ENCODE measurements around the gene PANX2.

Gene PANX2

DNA sequence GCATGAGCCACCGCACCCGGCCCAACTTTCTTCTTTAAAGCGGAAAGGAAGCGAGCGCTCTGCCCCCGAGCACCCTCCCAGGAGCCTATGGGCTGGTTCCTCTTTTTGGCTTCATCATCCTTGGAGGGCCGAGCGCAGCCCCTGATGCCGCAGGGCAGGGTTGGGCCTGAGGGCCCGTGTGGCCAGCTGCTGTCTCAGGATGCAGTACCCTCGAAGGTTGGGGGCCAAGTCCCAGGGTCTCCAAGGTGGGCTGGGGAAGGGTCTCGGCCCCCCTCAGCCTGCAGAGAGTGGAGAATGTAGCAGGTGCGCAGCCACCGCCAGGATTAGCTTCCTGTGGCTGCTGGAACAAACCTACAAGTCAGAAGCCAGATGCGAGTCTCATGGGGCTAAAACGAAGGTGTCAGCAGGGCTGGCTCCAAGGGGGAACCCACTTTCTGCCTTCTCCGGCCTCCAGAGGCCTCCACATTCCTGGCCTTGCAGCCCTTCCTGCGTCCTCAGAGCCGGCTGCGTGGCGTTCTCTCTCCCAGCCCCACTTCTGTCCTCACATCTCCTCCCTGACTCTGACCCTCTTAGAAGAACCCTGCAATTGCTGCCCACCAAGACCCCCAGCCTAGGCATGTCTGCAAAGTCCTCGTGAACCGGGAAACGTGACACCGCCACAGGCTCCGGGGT, 2.9 kb downstream of the PANX2 start:
- no peak for DNase-seq

DNA sequence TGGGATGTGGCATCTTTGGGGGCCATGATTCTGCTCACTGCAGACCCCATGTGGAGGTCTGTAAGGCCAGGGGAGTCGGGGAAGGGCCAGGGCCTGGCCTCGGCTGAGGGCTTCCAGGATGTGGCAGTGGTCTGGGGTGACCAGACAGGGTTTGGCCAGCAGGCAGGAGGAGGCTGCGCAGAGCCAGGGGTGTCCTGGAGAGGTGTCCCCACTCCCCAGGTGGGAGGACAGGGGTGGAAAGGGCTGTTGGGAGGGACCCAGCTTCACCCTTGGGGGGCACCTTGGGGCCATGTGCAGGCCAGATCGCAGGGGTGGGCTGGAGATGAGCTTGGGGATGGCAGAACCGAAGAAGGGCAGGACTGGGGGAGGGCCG, 3.4 kb downstream of the PANX2 start:
- DNase-seq, result no peak

- no peak for DNase-seq
Measured at GRCh38 chr22:50174382-50175190, 4.1 kb downstream of the PANX2 start.

GRCh38 chr22:50175191-50175461, 4.6 kb downstream of the PANX2 start:
- no peak for DNase-seq

GRCh38 chr22:50175921-50176849, 5.7 kb downstream of the PANX2 start:
- no peak for DNase-seq

DNA sequence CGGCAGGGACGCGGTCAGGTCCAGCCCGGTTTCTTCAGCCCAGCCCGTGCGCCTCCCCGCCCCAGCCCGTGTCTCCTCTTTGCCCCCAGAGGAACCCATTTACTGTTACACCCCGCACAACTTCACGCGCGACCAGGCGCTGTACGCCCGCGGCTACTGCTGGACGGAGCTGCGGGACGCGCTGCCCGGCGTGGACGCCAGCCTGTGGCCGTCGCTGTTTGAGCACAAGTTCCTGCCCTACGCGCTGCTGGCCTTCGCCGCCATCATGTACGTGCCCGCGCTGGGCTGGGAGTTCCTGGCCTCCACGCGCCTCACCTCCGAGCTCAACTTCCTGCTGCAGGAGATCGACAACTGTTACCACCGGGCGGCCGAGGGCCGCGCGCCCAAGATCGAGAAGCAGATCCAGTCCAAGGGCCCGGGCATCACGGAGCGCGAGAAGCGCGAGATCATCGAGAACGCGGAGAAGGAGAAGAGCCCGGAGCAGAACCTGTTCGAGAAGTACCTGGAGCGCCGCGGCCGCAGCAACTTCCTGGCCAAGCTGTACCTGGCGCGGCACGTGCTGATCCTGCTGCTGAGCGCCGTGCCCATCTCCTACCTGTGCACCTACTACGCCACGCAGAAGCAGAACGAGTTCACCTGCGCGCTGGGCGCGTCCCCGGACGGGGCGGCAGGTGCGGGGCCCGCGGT, 6.5 kb downstream of the PANX2 start:
- no peak for DNase-seq

GRCh38 chr22:50177537-50178470, 7.3 kb downstream of the PANX2 start:
- no peak for DNase-seq

- no peak for DNase-seq
Measured at GRCh38 chr22:50178471-50178864, 7.9 kb downstream of the PANX2 start.

DNA sequence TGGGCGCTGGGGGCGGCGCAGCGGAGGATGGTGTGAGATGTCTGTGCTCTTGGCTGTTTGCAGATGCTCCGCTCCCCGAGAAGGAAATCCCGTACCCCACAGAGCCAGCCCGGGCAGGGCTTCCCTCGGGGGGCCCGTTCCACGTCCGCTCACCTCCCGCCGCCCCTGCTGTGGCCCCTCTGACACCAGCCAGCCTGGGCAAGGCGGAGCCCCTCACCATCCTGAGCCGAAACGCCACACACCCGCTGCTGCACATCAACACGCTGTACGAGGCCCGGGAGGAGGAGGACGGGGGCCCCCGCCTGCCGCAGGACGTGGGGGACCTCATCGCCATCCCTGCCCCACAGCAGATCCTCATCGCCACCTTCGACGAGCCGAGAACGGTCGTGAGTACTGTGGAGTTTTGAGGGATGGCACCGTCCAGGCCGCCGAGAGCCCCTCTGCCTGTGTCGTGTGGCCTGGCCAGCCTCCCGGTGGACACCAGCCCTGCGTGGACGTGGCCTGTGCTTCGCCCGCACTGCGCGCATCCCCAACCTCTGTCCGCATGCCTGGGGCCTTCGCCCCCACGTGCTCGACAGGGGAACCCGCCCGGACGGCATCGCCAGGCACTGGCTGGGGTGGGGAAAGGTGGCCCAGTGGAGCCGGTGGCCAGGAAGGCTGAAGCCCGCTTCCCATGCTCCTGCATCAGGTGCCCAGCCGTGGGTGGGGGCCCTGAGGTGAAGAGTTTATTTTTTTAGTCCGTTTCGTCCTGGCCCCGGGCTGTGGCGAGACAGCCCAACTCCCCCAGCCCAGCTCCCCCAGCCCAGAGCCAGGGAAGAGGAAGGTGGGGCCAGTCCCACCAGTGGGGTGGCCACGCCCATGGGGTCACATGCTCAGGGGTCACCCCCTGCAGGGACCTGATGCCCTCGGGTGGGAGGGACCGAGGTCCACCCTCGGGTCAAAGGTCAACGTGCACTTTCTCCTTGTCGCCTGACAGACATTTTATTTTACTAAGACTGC, 8.6 kb downstream of the PANX2 start:
- DNase-seq, result no peak

GRCh38 chr22:50179937-50180726, 9.6 kb downstream of the PANX2 start:
- DNase-seq, result no peak

DNA sequence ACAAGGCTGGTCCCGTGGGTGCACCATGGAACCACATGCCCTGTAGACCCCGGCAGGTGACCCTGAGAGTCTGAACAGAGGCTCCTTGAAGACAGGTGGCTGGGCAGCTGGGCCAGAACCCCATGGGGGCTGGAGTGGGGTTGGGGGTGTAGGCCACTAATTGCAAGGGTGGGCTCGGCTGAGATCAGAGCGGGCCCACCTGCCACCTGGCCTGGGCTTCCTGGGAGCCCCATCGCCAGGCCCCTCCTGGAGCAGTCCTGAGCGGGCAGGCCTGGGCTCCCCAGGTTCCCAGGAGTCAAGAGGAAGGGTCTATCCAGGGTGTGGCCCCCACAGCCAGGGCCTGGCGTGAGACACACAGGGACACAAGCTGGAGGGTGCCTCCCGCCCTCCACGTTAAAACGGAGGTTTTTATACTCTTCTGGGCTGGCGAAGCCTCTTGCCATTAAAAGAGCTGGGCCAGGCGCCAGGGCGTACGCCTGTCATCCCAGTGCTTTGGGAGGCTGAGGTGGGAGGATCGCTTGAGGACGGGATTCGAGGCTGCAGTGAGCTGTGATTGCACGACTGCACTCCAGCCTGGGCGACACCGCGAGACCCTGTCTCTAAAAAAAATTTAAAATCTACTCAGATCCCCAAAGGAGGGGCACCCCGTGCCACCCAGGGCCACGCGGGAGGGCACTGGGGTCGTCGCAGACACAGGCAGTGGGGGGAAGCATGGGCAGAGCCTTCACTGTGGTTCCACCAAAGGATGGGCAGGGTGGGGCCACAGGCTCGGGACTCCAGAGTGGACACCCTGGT, 10.4 kb downstream of the PANX2 start:
- DNase-seq, result no peak

DNA sequence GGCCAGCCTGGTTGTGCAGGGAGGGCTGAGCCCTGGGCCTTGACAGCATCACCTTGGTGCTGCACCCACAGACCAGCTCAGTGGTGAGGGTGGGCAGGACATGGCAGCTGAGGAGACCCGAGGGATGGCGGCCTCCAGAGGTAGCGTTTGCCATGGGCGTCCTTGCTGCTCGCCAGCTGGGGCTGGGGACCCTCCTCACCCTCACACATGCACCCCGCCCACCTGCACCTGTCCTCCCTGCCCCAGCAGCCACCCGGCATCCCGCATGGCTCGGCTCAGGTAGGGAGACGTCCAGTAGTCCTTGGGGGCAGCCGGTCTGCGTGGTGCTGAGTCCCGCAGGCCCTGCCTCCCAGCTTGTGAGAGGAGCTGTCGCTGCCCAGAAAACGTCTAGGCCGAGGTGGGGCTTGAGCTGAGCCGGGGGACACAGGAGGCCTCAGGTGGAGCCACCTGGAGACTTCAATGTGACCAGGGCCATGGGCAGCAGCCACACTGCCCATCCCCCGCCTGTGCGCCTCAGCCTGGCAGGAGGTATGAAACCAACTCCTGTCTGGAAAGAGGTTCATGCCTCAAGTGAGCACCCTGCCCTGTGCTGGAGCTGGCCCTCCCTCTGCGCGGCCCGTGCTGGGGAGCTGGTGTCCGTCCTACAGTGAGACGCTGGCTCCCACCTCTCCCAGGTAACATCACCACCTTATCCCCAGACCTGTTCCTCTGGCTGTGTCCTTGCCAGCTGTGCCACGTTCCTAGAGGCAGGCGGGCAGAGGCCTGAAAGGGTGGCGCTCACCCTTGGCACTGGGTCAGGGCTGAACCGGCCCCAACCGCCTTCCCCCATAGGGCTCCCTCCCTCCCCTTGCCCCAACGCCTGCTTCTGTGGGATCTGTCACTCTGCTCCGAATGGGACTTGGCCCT, 11.9 kb downstream of the PANX2 start:
- no peak for DNase-seq

GRCh38 chr22:50183141-50183971, 12.8 kb downstream of the PANX2 start:
- no peak for DNase-seq

GRCh38 chr22:50184004-50184901, 13.7 kb downstream of the PANX2 start:
- DNase-seq, result no peak

DNA sequence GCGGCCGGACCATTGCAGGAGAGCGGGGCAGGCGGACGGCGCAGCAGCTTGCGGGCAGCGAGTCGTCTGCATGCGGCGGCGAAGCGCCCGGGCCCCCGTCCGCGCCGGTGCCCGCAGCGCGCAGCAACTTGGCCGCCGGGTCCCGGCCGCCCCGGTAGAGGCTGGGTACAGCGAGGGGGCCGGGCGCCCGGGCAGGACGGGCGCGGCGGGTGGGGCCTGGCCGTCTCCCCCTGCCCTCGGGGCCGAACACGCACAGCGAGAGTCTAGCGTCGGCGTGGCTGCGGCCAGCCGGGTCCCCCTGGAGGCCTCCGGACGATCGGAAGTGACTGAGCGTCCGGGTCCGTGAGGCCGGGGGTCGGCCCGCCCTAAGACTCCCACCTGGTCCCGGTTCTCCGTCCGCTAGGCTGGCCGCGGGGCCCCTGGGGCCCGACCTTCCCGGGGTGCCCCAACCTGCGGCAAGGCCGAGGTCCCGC, 14.4 kb downstream of the PANX2 start:
- no peak for DNase-seq
